ENCODE data around the gene STK32C.

STK32C gene

DNA sequence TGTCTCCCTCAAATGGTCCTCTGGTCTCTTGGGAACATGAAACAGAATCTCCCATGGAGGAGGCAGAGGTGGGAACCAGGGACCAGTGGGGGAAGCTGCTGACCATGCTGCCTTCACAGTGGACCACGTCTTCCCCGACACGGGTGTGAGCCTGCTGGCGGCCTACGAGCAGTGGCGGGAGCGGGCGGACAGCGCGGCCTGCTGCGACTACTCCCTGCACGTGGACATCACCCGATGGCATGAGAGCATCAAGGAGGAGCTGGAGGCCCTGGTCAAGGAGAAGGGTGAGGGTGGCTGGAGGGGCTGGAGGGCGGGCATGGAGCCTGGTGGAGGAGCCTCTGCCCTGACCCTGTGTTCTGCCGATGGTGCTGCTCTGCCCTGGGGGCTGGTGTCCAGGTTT lies 113.0 kb downstream of the STK32C start:
- no peaks in the 10 kb centered on the region for H3K27me3 ChIP-seq (ENCODE audit: insufficient read depth, poor library complexity, severe bottlenecking)
- DNase-seq (ENCODE audit: low read depth in 1 of 2, low spot score in 1 of 2): no peak
- TF ChIP-seq GABPA (IDR thresholded peaks at IDR 0.05; ENCODE audit: low read depth) (no peak), POLR2AphosphoS5 (IDR thresholded peaks at IDR 0.05; ENCODE audit: low read depth) (no peak), CTCF (IDR thresholded peaks at IDR 0.05; ENCODE audit: insufficient read depth, low read length) (no peak), SPI1 (IDR thresholded peaks at IDR 0.05; ENCODE audit: borderline replicate concordance, low read depth) (no peak), REST (IDR thresholded peaks at IDR 0.05; ENCODE audit: insufficient replicate concordance, low read depth) (no peak)
- no peak overlapping the region for H3K27ac ChIP-seq (replicated peaks)
- H3K4me3 ChIP-seq (replicated peaks; ENCODE audit: insufficient read depth, low read length): no peak overlapping the region

- no peak overlapping the region for H3K4me3 ChIP-seq (replicated peaks; ENCODE audit: insufficient read depth, low read length)
- peak; percentile 96 for TF ChIP-seq REST (IDR thresholded peaks at IDR 0.05; ENCODE audit: insufficient replicate concordance, low read depth)
- no peak for TF ChIP-seq SPI1 (IDR thresholded peaks at IDR 0.05; ENCODE audit: borderline replicate concordance, low read depth)
- DNase-seq (ENCODE audit: low read depth in 1 of 2, low spot score in 1 of 2): peak in 1 of 2 experiments; percentile 10
- no peak overlapping the region for H3K27ac ChIP-seq (replicated peaks)
- H3K27me3 ChIP-seq (ENCODE audit: insufficient read depth, poor library complexity, severe bottlenecking): peaks cover under 1% of the 10 kb centered on the region
These were observed 113.7 kb downstream of the STK32C start for GRCh38 chr10:132193907-132194552.

DNA sequence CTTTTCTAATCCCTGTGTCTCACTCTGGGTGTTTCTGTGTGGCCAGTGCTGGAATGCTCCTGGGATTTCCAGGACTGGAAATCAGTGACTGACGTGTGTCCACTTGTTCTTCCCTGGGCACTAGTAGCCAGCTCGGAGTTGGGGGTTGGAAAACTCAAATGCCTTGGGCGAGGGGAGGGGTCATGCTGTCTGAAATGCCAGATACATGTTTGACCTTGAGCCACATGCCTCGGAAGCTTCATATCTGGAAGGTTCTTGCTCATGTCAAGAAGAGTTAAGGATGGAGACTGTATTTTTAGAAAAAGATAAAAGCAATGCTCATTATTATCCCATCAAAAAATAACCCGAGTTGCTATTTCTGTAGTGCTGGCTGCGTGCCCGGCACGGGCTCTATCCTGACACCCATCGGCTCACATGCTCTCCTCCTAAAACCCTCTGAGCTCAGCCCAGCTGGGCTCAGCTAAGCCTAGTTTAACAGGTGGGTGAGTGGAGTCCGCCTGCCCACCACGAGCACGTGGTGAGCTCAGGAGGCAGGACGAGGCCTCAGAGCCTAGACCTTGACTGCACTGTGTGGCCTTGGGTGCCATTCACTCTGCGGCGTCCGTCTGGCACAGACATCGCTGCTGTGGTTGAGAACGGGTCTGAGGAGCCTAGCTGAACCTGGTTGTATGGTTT lies 114.6 kb downstream of the STK32C start:
- no peak for TF ChIP-seq GABPA (IDR thresholded peaks at IDR 0.05; ENCODE audit: low read depth)
- TF ChIP-seq REST (IDR thresholded peaks at IDR 0.05; ENCODE audit: insufficient replicate concordance, low read depth): peak; percentile 10
- no peak for DNase-seq (ENCODE audit: low read depth in 1 of 2, low spot score in 1 of 2)
- peaks cover 9% of the 10 kb centered on the region for H3K27me3 ChIP-seq (ENCODE audit: insufficient read depth, poor library complexity, severe bottlenecking)
- no peak overlapping the region for H3K27ac ChIP-seq (replicated peaks)
- H3K4me3 ChIP-seq (replicated peaks; ENCODE audit: insufficient read depth, low read length): no peak overlapping the region
